HL-60 (cell line): ENCODE data around the gene ASCL4.

Experiments
- GABPA ChIP-seq: IDR thresholded peaks from 2 replicates; pipeline ENCODE4 v1.6.1; 2012; ENCODE audit warnings: low read depth
- POLR2AphosphoS5 ChIP-seq: IDR thresholded peaks from 2 replicates; pipeline ENCODE4 v1.6.1; 2012; ENCODE audit warnings: low read depth
- TF ChIP-seq, protein P1 (sequence below): IDR thresholded peaks from one replicate; pipeline ENCODE4 v1.5.1; 2011; ENCODE audit warnings: low read length, control low read depth, inconsistent platforms; ENCODE audit not compliant: insufficient read depth
- TF ChIP-seq, protein P2 (sequence below): IDR thresholded peaks from 2 replicates; pipeline ENCODE4 v1.6.1; 2012; ENCODE audit warnings: low read depth; ENCODE audit not compliant: insufficient replicate concordance

- TF ChIP-seq, protein P1, sequence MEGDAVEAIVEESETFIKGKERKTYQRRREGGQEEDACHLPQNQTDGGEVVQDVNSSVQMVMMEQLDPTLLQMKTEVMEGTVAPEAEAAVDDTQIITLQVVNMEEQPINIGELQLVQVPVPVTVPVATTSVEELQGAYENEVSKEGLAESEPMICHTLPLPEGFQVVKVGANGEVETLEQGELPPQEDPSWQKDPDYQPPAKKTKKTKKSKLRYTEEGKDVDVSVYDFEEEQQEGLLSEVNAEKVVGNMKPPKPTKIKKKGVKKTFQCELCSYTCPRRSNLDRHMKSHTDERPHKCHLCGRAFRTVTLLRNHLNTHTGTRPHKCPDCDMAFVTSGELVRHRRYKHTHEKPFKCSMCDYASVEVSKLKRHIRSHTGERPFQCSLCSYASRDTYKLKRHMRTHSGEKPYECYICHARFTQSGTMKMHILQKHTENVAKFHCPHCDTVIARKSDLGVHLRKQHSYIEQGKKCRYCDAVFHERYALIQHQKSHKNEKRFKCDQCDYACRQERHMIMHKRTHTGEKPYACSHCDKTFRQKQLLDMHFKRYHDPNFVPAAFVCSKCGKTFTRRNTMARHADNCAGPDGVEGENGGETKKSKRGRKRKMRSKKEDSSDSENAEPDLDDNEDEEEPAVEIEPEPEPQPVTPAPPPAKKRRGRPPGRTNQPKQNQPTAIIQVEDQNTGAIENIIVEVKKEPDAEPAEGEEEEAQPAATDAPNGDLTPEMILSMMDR: no peak
- TF ChIP-seq POLR2AphosphoS5: no peak
- no peak for TF ChIP-seq GABPA
- TF ChIP-seq, protein P2, sequence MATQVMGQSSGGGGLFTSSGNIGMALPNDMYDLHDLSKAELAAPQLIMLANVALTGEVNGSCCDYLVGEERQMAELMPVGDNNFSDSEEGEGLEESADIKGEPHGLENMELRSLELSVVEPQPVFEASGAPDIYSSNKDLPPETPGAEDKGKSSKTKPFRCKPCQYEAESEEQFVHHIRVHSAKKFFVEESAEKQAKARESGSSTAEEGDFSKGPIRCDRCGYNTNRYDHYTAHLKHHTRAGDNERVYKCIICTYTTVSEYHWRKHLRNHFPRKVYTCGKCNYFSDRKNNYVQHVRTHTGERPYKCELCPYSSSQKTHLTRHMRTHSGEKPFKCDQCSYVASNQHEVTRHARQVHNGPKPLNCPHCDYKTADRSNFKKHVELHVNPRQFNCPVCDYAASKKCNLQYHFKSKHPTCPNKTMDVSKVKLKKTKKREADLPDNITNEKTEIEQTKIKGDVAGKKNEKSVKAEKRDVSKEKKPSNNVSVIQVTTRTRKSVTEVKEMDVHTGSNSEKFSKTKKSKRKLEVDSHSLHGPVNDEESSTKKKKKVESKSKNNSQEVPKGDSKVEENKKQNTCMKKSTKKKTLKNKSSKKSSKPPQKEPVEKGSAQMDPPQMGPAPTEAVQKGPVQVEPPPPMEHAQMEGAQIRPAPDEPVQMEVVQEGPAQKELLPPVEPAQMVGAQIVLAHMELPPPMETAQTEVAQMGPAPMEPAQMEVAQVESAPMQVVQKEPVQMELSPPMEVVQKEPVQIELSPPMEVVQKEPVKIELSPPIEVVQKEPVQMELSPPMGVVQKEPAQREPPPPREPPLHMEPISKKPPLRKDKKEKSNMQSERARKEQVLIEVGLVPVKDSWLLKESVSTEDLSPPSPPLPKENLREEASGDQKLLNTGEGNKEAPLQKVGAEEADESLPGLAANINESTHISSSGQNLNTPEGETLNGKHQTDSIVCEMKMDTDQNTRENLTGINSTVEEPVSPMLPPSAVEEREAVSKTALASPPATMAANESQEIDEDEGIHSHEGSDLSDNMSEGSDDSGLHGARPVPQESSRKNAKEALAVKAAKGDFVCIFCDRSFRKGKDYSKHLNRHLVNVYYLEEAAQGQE: no peak
Observed at GRCh38 chr12:107760207-107760808, 14.2 kb upstream of the ASCL4 start.
